T follicular helper cell (primary cell): ENCODE measurements around the gene YDJC.
"Not testable (repeated sequence)": the region's sequence is repeated elsewhere in the genome, so short reads cannot be mapped to it uniquely, and the experiment has no call there.

Experiments
- DNase-seq: peaks from one replicate; pipeline ENCODE4 v3.0.0-alpha.2; 2020; ENCODE audit warnings: low read depth

The YDJC gene

GRCh38 chr22:21652010-21652546, 22.3 kb upstream of the YDJC start:
- peak; percentile 75 for DNase-seq

DNA sequence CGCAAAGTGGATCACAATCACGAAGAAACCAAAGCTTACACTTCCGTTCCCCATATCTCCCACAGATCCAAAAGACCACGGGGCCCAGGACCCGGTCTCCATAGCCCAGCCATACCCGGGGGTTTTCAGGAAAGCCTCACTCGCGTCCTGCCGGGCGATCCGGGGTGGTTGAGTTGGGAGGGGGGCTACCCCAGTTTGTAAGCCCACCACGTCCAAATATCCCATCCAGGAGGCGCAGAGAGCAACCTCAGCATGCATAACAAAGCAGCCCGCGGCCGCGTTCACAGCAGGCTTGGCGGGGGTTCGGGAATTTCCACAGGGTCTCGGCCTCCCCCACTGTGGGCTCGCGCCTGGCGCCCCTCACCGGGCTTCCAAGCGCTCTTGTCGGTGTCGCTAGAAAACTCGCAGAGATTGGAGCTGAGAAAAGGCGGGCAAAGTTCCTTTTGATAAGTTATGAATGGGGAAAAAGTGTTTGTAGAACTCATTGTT, 21.7 kb upstream of the YDJC start:
- DNase-seq, result no peak

DNA sequence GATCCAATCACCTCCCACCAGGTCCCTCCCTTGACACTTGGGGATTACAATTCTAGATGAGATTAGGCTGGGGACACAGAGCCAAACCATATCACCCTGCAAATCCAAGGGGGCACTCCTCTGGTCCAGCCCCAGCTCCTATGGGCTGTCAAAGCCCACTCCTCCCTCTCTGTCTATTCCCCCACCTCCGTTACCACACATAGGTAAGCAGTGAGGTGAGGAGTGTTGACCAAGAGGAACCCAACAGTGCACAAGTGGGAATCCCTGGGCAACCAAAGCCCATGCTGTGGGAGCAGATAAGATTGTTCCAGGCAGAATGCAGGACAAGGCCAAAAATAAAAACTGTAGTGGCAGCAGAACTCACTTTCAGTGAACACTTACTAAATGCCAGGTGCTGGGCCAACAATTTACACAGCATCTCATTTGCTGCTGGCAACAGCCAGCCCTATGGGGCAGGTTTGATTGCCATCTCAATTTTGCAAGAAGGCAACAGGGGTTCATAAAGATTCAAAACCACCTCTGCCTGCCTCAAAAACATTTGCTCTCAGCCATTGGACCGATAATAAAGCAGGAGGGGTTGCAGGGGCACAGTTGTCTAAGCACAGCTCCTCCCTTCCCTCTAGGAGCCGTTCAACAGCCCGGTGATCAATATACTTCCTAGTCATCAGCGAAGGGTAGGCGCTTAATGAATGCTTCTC, 21.1 kb upstream of the YDJC start:
- no peak for DNase-seq

GRCh38 chr22:21650280-21650679, 20.5 kb upstream of the YDJC start:
- DNase-seq, result no peak

GRCh38 chr22:21646608-21647590, 17.1 kb upstream of the YDJC start:
- DNase-seq, result peak; percentile 75

DNA sequence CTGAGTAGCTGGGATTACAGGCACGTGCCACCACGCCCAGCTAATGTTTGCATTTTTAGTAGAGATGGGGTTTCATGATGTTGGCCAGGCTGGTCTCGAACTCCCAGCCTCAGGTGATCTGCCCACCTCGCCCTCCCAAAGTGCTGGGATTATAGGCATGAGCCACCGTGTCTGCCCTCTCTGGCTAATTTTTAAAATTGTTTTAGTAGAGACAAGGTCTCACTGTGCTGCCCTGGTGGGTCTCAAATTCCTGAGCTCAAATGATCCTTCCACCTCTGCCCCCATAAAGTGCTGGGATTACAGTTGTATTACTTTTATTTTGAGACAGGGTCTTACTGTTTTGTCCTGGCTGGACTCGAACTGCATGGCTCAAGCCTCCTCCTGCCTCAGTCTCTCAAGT, 15.7 kb upstream of the YDJC start:
- DNase-seq, result not testable (repeated sequence)

DNA sequence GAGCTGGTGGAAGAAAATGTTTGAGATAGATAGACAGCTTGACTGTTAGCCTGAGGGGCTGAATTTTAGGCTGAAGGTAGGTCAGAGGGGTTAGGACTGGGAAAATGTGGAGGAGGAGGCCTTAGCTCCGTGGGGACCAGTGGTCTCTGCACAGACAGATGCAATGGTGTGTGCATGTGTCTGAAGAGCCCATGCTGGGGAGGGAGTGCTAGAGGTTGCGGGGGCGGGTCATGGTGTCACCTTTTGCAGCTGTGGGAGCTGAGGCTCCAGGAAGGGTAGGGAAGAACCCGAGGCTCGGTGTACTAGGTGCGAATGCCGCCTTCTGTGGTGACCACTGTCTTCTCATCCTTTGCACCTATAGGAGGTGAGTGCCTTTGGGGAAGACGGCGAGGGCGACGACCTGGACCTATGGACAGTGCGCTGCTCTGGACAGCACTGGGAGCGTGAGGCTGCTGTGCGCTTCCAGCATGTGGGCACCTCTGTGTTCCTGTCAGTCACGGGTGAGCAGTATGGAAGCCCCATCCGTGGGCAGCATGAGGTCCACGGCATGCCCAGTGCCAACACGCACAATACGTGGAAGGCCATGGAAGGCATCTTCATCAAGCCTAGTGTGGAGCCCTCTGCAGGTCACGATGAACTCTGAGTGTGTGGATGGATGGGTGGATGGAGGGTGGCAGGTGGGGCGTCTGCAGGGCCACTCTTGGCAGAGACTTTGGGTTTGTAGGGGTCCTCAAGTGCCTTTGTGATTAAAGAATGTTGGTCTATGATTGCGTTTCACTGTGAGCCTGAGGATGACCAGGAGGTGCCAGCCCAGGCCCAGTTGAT, 13.9 kb upstream of the YDJC start:
- DNase-seq, result no peak

DNA sequence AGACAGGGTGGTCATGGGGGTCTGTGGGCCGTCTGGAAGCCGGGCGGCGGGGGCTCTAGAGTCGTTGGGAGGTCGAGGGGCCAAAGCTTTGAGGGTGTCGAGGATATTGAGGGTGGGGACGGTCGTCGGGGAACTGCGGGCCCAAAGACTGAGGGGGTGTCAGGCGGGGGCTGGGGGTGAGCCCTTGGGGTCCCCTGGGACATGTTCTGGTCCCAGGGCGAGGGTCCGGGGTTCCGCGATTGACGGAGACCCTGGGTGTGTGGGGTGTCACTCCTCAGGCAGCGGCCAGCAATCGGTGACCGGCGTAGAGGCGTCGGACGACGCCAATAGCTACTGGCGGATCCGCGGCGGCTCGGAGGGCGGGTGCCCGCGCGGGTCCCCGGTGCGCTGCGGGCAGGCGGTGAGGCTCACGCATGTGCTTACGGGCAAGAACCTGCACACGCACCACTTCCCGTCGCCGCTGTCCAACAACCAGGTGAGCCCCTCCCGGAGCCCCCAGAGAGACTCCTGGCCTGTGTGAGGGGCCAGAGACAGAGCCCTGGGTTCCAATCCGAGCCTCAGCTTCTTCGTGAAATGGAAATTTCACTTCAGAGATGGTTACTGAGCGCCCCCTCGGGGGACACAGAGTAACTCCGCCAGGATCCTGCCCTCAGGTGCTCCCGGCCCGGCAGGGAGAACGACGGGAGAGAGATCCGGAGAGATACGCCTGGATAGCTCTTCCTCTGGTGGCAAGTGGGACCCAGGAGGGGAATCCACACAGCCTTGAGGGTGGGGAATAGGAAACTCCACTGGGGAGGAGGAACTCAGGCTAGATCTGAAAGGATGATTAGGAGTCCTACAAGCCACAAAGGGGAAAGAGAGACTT, 13.0 kb upstream of the YDJC start:
- DNase-seq, result no peak

DNA sequence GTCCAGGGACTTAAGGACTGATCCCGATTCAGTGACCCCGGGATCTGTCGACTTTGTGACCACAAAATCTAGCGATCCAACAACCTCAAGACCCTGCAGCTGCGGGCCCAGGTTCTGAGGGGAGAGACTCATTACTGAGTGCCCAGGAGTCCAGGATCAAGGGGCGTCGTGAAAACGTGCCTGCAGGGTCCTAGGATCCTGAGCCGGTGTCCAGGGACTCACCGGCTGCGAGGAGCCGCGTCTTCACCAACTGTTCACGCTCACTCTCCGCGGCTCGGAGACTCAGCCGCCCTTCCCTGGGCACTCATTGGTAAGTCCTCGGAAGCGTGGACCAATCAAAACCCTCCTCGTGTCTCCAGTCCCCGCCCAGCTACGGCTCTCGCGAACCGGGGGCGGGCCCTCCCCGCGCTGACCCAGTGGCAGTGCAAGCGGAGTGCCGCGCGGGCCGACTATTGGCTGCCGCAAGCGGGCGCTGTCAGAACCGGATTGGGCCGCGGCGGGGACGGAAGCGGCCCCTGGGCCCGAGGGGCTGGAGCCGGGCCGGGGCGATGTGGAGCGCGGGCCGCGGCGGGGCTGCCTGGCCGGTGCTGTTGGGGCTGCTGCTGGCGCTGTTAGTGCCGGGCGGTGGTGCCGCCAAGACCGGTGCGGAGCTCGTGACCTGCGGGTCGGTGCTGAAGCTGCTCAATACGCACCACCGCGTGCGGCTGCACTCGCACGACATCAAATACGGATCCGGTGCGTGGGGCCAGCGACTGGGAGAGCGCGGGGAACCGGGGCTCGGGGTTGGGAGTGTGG, 12.2 kb upstream of the YDJC start, which contains the start of gene SDF2L1:
SDF2L1 (plus strand) TSS at position 514 of the 795 bp plus-strand sequence; CDS start at position 549, 35 bp downstream.
- DNase-seq, result peak; percentile 97

- no peak for DNase-seq
Observed at GRCh38 chr22:21641417-21641788, 11.6 kb upstream of the YDJC start.

GRCh38 chr22:21640810-21641209, 11.0 kb upstream of the YDJC start:
- no peak for DNase-seq

GRCh38 chr22:21639359-21639758, 9.5 kb upstream of the YDJC start:
- DNase-seq, result no peak

DNA sequence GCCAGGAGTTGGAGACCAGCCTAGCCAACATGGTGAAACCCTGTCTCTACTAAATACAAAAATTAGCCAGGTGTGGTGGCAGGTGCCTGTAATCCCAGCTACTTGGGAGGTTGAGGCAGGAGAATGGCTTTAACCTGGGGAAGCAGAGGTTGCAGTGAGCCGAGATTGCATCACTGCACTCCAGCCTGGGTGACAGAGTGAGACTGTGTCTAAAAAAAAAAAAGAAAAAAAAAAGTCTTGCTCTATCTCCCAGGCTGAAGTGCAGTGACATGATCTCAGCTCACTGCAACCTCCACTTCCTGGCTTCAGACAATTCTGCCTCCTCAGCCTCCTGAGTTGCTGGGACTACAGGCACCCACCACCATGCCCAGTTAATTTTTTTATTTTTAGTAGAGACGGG, 7.6 kb upstream of the YDJC start:
- DNase-seq, result not testable (repeated sequence)

DNA sequence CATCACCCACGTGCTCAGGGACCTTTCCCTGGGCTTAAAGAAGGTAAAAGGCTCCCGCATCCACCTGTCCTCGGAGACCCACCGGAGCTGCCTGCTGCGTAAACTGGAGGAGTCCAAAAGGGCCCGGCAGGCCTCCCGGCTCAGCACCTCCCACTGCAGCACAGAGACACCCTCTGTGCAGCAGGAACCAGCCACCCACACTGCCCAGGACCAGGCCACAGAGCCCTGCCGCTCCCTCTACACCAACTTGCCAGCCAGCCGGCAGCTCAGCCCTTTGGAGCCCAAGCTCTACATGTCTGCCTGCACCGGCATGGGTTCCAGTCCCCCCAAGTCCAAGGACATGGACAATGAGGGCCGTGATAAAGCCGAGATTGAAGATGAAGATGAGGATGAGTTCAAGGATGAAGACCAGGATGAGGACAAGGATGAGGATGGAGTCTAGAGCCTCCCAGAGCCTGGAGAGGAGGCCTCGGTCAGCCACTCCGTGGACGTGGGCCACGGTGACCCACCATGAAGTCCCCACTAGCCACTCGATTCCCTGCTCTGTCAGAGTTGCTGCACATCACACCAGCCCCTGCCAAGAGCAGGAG, 6.9 kb upstream of the YDJC start:
- no peak for DNase-seq

DNA sequence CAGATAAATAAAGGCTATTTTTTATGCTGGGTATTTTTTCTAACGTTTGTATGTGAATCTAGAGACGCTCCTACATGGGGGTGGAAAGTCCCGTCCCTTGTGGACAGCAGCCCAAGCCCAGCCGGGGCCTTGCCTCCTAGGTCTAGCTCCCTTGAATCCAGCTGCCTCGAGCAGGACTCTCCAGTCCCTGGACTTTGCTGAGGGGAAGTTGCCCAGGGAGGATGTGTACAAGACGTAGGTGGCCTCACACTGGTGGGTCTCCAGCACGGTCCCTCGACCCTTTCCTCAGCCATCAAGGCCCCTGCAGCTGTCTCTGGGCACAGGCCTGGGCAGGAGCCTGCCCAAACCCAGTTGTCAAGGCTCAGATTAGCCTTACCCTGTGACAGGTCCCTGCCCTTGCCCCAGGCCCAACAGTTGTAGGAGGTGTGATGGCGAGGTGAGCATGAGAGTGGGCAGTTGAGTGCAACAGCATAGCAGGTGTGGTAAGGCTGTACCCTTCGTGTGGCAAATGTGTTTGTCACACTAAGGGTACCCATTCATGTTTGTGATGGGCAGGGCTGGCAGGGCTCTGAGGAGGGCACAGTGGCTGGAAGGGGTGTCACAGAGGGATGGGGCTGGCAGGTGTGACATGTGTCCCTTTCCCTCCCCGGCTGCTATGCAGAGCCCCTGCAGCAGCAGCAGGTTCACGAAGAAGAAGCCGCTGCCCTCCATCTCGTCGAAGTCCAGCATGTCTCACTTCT, 6.1 kb upstream of the YDJC start:
- no peak for DNase-seq

- no peak for DNase-seq
Observed at GRCh38 chr22:21634844-21635243, 5.0 kb upstream of the YDJC start.

GRCh38 chr22:21634081-21634480, 4.3 kb upstream of the YDJC start:
- DNase-seq, result no peak

DNA sequence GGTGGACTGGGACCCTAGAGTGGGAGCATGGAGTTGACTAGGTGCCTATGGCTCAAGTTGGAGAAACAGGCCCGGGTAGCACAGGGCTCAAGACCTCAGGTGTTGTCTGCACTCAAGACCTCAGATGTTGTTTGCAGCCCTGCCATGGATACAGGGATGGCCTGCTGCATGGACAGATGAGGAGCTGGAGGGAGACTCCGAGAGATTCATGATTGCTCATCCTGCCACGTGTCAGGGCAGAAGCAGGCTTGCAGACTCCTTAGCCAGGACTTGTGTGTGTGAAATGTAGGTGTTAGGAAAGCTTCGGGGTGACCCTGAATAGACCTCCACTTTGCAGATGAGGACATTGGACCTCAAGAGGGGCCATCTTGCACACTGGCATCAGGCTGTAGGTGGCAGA, 3.7 kb upstream of the YDJC start:
- no peak for DNase-seq

- no peak for DNase-seq
Observed at GRCh38 chr22:21632931-21633330, 3.1 kb upstream of the YDJC start.
